ENCODE results near the gene CIDEA.
A peak's percentile ranks its signal among the peaks of the same experiment; 100 is the strongest.
"Not testable (repeated sequence)": the region's sequence is repeated elsewhere in the genome, so short reads cannot be mapped to it uniquely, and the experiment has no call there.

The CIDEA gene

DNA sequence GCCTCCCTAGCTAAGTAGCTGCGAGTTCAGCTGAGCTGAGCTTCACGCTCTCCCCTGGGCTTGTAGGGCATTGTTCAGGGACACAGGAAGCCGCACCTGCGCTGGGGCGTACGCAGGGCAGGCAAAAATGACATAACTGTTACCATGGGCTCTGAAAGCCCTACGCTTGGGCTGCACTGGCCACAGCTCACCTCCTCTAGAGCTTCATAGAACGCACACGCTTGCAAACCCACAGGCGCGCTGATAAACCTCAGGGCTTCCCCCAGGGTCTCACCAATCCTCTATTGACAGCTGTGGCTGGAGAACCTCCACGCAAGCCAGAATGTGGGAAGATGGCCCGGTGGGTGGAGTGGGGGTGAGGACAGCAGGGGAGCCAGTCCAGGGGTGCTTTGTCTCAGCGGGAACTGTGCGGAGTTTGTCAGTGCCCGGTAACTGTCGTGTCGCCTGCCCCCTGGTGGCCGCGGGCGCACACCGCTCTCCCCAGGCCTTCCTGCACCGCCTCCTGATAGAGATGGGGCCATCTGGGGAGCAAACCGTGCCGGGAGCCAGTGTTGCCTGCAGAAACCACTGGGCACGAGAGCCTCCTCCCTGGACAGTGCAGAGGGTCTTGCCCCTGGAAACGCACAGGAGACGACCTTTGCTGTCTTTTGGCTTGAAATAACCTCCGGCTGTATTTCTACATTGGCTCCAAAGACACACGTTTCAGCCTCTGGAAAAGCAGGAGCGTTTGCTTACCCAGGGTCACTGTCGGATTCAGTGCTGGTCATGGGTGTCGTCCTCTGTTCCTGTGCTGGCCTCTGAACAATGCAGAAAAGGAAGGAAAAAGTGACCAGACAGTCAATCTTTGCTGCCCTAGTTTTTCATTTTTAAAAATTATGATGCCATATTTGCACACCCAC, 17.0 kb upstream of the CIDEA start:
- peak; percentile 90 for DNase-seq
- H3K36me3 Mint-ChIP-seq (ENCODE audit: low read depth): no peaks in the 10 kb centered on the region
- H3K4me3 Mint-ChIP-seq: no peak overlapping the region
- H3K27ac Mint-ChIP-seq: no peak overlapping the region
- H3K4me1 Mint-ChIP-seq: peaks cover 4% of the 10 kb centered on the region
- TF ChIP-seq, protein P1, sequence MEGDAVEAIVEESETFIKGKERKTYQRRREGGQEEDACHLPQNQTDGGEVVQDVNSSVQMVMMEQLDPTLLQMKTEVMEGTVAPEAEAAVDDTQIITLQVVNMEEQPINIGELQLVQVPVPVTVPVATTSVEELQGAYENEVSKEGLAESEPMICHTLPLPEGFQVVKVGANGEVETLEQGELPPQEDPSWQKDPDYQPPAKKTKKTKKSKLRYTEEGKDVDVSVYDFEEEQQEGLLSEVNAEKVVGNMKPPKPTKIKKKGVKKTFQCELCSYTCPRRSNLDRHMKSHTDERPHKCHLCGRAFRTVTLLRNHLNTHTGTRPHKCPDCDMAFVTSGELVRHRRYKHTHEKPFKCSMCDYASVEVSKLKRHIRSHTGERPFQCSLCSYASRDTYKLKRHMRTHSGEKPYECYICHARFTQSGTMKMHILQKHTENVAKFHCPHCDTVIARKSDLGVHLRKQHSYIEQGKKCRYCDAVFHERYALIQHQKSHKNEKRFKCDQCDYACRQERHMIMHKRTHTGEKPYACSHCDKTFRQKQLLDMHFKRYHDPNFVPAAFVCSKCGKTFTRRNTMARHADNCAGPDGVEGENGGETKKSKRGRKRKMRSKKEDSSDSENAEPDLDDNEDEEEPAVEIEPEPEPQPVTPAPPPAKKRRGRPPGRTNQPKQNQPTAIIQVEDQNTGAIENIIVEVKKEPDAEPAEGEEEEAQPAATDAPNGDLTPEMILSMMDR (IDR thresholded peaks at IDR 0.05): peak; percentile 91
- H3K27me3 Mint-ChIP-seq (ENCODE audit: low read depth, poor library complexity): peaks cover 51% of the 10 kb centered on the region
- peaks cover 18% of the 10 kb centered on the region for H3K9me3 Mint-ChIP-seq

DNA sequence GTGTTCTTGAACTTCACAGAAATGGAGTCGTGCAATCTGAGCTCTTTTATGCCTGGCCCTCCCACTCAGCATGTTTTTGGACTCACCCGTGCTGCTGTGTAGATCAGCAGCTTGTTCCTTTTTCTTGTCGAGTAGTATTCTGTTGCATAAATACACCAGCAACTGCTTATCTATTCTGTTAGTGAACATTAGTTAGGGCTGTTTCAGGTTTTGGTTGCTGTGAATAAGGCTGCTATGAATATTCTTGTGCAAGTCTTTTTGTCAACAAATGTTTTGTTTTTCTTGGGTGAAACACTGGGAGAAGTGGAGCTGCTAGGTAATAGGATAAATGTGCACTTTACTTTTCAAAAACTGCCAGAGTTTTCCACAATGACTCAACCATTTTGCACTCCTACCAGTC, 15.3 kb upstream of the CIDEA start:
- Mint-ChIP-seq H3K9me3 (peaks cover 23% of the 10 kb centered on the region), H3K4me1 (peaks cover 8% of the 10 kb centered on the region), H3K36me3 (ENCODE audit: low read depth) (no peaks in the 10 kb centered on the region), H3K4me3 (no peak overlapping the region), H3K27ac (no peak overlapping the region), H3K27me3 (ENCODE audit: low read depth, poor library complexity) (peaks cover 55% of the 10 kb centered on the region)
- TF ChIP-seq, protein P1 (IDR thresholded peaks at IDR 0.05): no peak
- no peak for DNase-seq

DNA sequence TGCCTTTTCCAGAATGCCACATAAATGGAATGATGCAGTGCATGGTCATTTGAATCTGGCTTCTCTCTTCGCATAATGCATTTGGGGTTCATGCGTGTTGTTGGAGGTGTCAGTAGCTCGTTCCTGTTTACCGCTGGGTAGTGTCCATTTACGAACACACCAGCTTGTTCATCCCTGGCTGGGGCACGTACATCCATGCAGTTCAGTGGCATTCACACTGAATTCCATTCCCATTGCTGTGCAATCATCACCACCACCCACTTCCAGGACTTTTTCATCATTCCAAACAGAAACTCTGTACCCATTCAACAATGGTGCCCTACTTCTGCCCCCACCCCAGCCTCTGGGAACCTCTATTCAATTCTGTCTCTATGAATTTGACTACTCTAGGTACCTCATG, 14.7 kb upstream of the CIDEA start:
- peaks cover 58% of the 10 kb centered on the region for H3K27me3 Mint-ChIP-seq (ENCODE audit: low read depth, poor library complexity)
- H3K4me3 Mint-ChIP-seq: no peak overlapping the region
- DNase-seq: no peak
- H3K9me3 Mint-ChIP-seq: peaks cover 25% of the 10 kb centered on the region
- TF ChIP-seq, protein P1 (IDR thresholded peaks at IDR 0.05): no peak
- H3K36me3 Mint-ChIP-seq (ENCODE audit: low read depth): no peaks in the 10 kb centered on the region
- H3K27ac Mint-ChIP-seq: no peak overlapping the region
- peaks cover 9% of the 10 kb centered on the region for H3K4me1 Mint-ChIP-seq

DNA sequence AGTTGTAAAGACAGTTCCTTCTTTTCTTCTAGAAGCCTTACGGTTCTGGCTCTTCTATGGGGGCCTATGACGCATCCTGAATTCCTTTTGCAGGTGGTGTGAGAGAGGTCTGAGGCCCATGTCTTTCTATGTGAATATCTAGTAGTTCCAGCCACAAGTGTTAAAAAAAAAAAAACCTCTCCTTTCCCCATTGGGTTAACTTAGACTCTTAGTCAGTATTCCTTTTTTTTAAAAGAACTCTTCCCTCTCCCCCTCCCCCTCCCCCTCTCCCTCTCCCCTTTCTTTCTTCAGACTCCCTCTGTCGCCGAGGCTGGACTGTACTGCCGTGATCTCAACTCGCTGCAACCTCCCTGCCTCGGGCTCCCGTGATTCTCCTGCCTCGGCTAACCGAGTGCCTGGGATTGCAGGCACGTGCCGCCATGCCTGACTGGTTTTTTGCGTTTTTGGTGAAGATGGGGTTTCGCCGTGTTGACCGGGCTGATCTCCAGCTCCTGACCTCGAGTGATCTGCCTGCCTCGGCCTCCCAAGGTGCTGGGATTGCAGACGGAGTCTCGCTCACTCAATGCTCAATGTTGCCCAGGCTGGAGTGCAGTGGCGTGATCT, 11.4 kb upstream of the CIDEA start:
- Mint-ChIP-seq H3K27me3 (ENCODE audit: low read depth, poor library complexity) (peaks cover 78% of the 10 kb centered on the region), H3K36me3 (ENCODE audit: low read depth) (no peaks in the 10 kb centered on the region), H3K9me3 (peaks cover 12% of the 10 kb centered on the region), H3K4me3 (no peak overlapping the region), H3K4me1 (peaks cover 5% of the 10 kb centered on the region), H3K27ac (peak overlapping the region; percentile 35)
- TF ChIP-seq, protein P1 (IDR thresholded peaks at IDR 0.05): no peak
- DNase-seq: no peak

DNA sequence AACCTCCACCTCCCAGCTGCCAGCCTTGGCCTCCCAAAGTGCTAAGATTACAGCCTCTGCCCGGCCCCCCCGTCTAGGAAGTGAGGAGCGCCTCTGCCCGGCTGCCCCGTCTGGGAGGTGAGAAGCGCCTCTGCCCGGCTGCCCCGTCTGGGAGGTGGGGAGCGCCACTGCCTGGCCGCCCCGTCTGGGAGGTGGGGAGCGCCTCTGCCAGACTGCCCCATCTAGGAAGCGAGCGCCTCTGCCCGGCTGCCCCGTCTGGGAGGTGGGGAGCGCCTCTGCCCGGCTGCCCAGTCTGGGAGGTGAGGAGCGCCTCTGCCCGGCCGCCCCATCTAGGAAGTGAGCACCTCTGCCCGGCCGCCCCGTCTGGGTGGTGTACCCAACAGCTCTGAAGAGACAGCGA, 10.9 kb upstream of the CIDEA start:
- not testable (repeated sequence) for H3K4me3 Mint-ChIP-seq; H3K27ac Mint-ChIP-seq; DNase-seq; H3K4me1 Mint-ChIP-seq; H3K36me3 Mint-ChIP-seq (ENCODE audit: low read depth)
- Mint-ChIP-seq H3K27me3 (ENCODE audit: low read depth, poor library complexity) (peaks cover 81% of the 10 kb centered on the region), H3K9me3 (peaks cover 10% of the 10 kb centered on the region)

DNA sequence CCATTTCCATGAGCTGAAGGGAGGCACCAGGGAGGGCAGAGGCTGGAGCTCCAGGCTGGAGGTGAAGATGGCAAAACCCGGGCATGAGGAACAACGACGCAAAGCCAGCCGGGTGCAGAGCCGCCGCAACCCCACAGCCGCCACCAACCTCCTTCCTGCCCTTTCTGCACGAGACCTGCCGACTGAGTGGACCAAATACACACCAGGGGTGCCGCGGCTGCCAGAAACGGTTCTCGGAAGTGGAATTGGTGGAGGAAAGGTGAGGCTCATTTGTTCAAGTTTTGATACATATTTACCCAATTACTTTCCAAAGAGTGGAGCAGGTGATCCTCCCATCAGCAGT, 8.4 kb upstream of the CIDEA start:
- Mint-ChIP-seq H3K4me1 (peaks cover 5% of the 10 kb centered on the region), H3K36me3 (ENCODE audit: low read depth) (no peaks in the 10 kb centered on the region), H3K9me3 (peaks cover 12% of the 10 kb centered on the region), H3K4me3 (no peak overlapping the region), H3K27ac (no peak overlapping the region), H3K27me3 (ENCODE audit: low read depth, poor library complexity) (peaks cover 83% of the 10 kb centered on the region)
- TF ChIP-seq, protein P1 (IDR thresholded peaks at IDR 0.05): no peak
- no peak for DNase-seq

All from nephron progenitor cell (in vitro differentiated cells).